ENCODE measurements around the gene GREB1. TPM values are rescaled to one million over a fixed set of nuclear protein-coding genes. Genes with fewer than 3 reads are reported as not detected.

Gene GREB1
- total and polyA plus RNA-seq, 2 donors (not counting 1 experiment from before 2014, with no cell fraction given): 0.04 to 0.39 TPM

DNA sequence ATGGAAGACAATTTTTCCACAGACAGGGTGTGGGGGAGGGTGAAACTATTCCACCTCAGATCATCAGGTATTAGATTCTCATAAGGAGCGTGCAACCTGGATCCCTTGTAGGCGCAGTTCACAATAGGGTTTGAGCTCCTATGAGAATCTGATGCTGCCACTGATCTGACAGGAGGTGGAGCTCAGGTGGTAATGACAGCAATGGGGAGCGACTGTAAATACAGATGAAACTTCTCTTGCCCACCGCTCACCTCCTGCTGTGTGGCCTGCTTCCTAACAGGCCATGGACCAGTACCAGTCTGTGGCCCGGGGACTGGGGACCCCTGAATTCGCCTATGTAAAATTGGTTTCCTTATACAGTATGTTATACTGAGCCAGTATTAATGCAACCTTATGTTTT lies 40.6 kb upstream of the GREB1 start:
- no peaks in the 10 kb centered on the region for H3K4me1 ChIP-seq (ENCODE audit: control insufficient read depth in 2 of 2, insufficient read depth in 2 of 2, low read length in 2 of 2)
- POLR2A ChIA-PET: no interaction called here

GRCh38 chr2:11494310-11494709 lies 39.5 kb upstream of the GREB1 start:
- H3K79me2 ChIP-seq (ENCODE audit: control insufficient read depth, insufficient read depth, low read length): no peaks in the 10 kb centered on the region
- no CpG with 5 or more reads among the region's 2 CpGs for WGBS (ENCODE audit: insufficient coverage)
- no peaks in the 10 kb centered on the region for H3K36me3 ChIP-seq (replicated peaks in 1 of 2; ENCODE audit: control extremely low read depth in 1 of 2, control insufficient read depth in 1 of 2, extremely low read depth in 1 of 2, insufficient read depth in 2 of 2, low read length in 1 of 2)
- H3K27ac ChIP-seq (ENCODE audit: low read length in 2 of 2): no peak overlapping the region
- H3K4me3 ChIP-seq (ENCODE audit: control extremely low read depth in 1 of 5, extremely low read depth in 1 of 5, insufficient read depth in 1 of 5, low read depth in 2 of 5, low read length in 4 of 5): no peak overlapping the region
- CTCF ChIA-PET: no interaction called here
- intact Hi-C loops (cut with micrococcal nuclease): no loop called here
- no peak for DNase-seq
- no peak overlapping the region for H3K9ac ChIP-seq (ENCODE audit: low read length)
- Mint-ChIP-seq H3K27me3 (peaks cover 15% of the 10 kb centered on the region), H3K4me1 (no peaks in the 10 kb centered on the region), H3K4me3 (no peak overlapping the region), H3K27ac (no peak overlapping the region), H3K9me3 (ENCODE audit: insufficient read depth) (peaks cover 3% of the 10 kb centered on the region)
- peaks cover 0 to 3% (median 0%) of the 10 kb centered on the region in 4 experiments for H3K27me3 ChIP-seq (replicated peaks in 1 of 4; ENCODE audit: control extremely low read depth in 1 of 4, control insufficient read depth in 3 of 4, insufficient read depth in 4 of 4, low read length in 3 of 4)
- no peaks in the 10 kb centered on the region for H4K20me1 ChIP-seq (ENCODE audit: control insufficient read depth, insufficient read depth, low read length, poor library complexity, severe bottlenecking)
- no peak for ATAC-seq (ENCODE audit: low read depth)
- no peak overlapping the region for H2AFZ ChIP-seq (ENCODE audit: insufficient read depth, low read depth, low read length, poor library complexity, severe bottlenecking)
- POLR2A ChIA-PET: no interaction called here
- no peaks in the 10 kb centered on the region for H3K4me1 ChIP-seq (ENCODE audit: control insufficient read depth in 2 of 2, insufficient read depth in 2 of 2, low read length in 2 of 2)
- no peak overlapping the region for H3K4me2 ChIP-seq (replicated peaks; ENCODE audit: low read depth, low read length, poor library complexity, severe bottlenecking)
- peaks cover 0 to 2% (median 2%) of the 10 kb centered on the region in 3 donors for H3K9me3 ChIP-seq (ENCODE audit: control extremely low read depth in 1 of 3, control insufficient read depth in 2 of 3, insufficient read depth in 1 of 3, low read length in 2 of 3)
- TF ChIP-seq EZH2 (IDR thresholded peaks at IDR 0.05; ENCODE audit: borderline replicate concordance, insufficient read depth, low read depth, low read length, poor library complexity, severe bottlenecking): no peak
- no peak for TF ChIP-seq CTCF (IDR thresholded peaks at IDR 0.05)

More for the DNA sequence above, 40.6 kb upstream of the GREB1 start:
- CTCF ChIA-PET: no interaction called here
- 100% methylated on average over 2 of the region's 6 CpGs for WGBS (ENCODE audit: insufficient coverage)
- Histone ChIP-seq H4K20me1 (ENCODE audit: control insufficient read depth, insufficient read depth, low read length, poor library complexity, severe bottlenecking) (no peaks in the 10 kb centered on the region), H3K4me2 (replicated peaks; ENCODE audit: low read depth, low read length, poor library complexity, severe bottlenecking) (no peak overlapping the region), H3K79me2 (ENCODE audit: control insufficient read depth, insufficient read depth, low read length) (no peaks in the 10 kb centered on the region), H2AFZ (ENCODE audit: insufficient read depth, low read depth, low read length, poor library complexity, severe bottlenecking) (no peak overlapping the region), H3K9me3 (ENCODE audit: control extremely low read depth in 1 of 3, control insufficient read depth in 2 of 3, insufficient read depth in 1 of 3, low read length in 2 of 3) (peaks cover 0 to 2% (median 2%) of the 10 kb centered on the region in 3 donors), H3K27ac (ENCODE audit: low read length in 2 of 2) (no peak overlapping the region), H3K9ac (ENCODE audit: low read length) (no peak overlapping the region), H3K4me3 (ENCODE audit: control extremely low read depth in 1 of 5, extremely low read depth in 1 of 5, insufficient read depth in 1 of 5, low read depth in 2 of 5, low read length in 4 of 5) (no peak overlapping the region), H3K36me3 (replicated peaks in 1 of 2; ENCODE audit: control extremely low read depth in 1 of 2, control insufficient read depth in 1 of 2, extremely low read depth in 1 of 2, insufficient read depth in 2 of 2, low read length in 1 of 2) (no peaks in the 10 kb centered on the region), H3K27me3 (replicated peaks in 1 of 4; ENCODE audit: control extremely low read depth in 1 of 4, control insufficient read depth in 3 of 4, insufficient read depth in 4 of 4, low read length in 3 of 4) (peaks cover 0 to 3% (median 0%) of the 10 kb centered on the region in 4 experiments)
- peaks cover 17% of the 10 kb centered on the region for H3K27me3 Mint-ChIP-seq
- intact Hi-C loops (cut with micrococcal nuclease): no loop called here
- TF ChIP-seq CTCF (IDR thresholded peaks at IDR 0.05) (no peak), EZH2 (IDR thresholded peaks at IDR 0.05; ENCODE audit: borderline replicate concordance, insufficient read depth, low read depth, low read length, poor library complexity, severe bottlenecking) (no peak)
- no peaks in the 10 kb centered on the region for H3K4me1 Mint-ChIP-seq
- H3K9me3 Mint-ChIP-seq (ENCODE audit: insufficient read depth): peaks cover 3% of the 10 kb centered on the region
- H3K4me3 Mint-ChIP-seq: no peak overlapping the region
- ATAC-seq (ENCODE audit: low read depth) (no peak), DNase-seq (no peak)
- H3K27ac Mint-ChIP-seq: no peak overlapping the region

Data from B cell (primary cell).